Hepatocyte (in vitro differentiated cells): Measurements from ENCODE around the gene FAM241B. TPM values are rescaled to one million over a fixed set of nuclear protein-coding genes. Genes with fewer than 3 reads are reported as not detected.

Source experiments
- DNase-seq: peaks from one replicate; pipeline ENCODE4 v3.0.0-alpha.2; 2016; ENCODE audit warnings: low spot score
- H2AFZ ChIP-seq: fragments of 200-600 bp; sonication (generic); 2 replicates; pipeline ENCODE4 v1.6.0; 2016; ENCODE audit warnings: antibody characterized with exemption, mild to moderate bottlenecking
- H3K27ac ChIP-seq: fragments of 200-600 bp; sonication (generic); 2 replicates; pipeline ENCODE4 v1.5.1; 2016; ENCODE audit warnings: mild to moderate bottlenecking
- H3K27me3 ChIP-seq: fragments of 200-600 bp; sonication (generic); 2 replicates; pipeline ENCODE4 v1.6.1; 2016
- H3K36me3 ChIP-seq: fragments of 200-600 bp; sonication (generic); replicated peaks from 2 replicates; pipeline ENCODE4 v1.5.1; 2016; ENCODE audit warnings: low read depth; ENCODE audit not compliant: insufficient read depth
- H3K4me1 ChIP-seq: fragments of 200-600 bp; sonication (generic); 2 replicates; pipeline ENCODE4 v1.5.1; 2016; ENCODE audit warnings: mild to moderate bottlenecking, moderate library complexity; ENCODE audit not compliant: insufficient read depth
- H3K4me2 ChIP-seq: fragments of 200-600 bp; sonication (generic); 2 replicates; pipeline ENCODE4 v1.6.0; 2016
- H3K4me3 ChIP-seq: fragments of 200-600 bp; sonication (generic); 2 replicates; pipeline ENCODE4 v1.5.1; 2016; ENCODE audit warnings: mild to moderate bottlenecking
- H3K79me2 ChIP-seq: fragments of 200-600 bp; sonication (generic); 2 replicates; pipeline ENCODE4 v1.6.0; 2017; ENCODE audit warnings: mild to moderate bottlenecking
- H3K9me2 ChIP-seq: fragments of 200-600 bp; sonication (generic); replicated peaks from 2 replicates; pipeline ENCODE4 v1.6.0; 2017; ENCODE audit warnings: mild to moderate bottlenecking; ENCODE audit not compliant: insufficient read depth
- H3K9me3 ChIP-seq: fragments of 200-600 bp; sonication (generic); 2 replicates; pipeline ENCODE4 v1.5.1; 2016; ENCODE audit warnings: low read depth, mild to moderate bottlenecking
- H4K20me1 ChIP-seq: fragments of 200-600 bp; sonication (generic); 2 replicates; pipeline ENCODE4 v1.6.0; 2016; ENCODE audit warnings: mild to moderate bottlenecking; ENCODE audit not compliant: insufficient read depth, poor library complexity, severe bottlenecking
- EZH2 ChIP-seq: fragments of 200-600 bp; sonication (generic); IDR thresholded peaks from 2 replicates; pipeline ENCODE4 v1.6.1; 2016; ENCODE audit warnings: antibody characterized with exemption, mild to moderate bottlenecking, borderline replicate concordance
- EZH2phosphoT487 ChIP-seq: fragments of 200-600 bp; sonication (generic); IDR thresholded peaks from one replicate; pipeline ENCODE4 v1.6.1; 2018; ENCODE audit warnings: antibody characterized with exemption, mild to moderate bottlenecking, low read depth, moderate library complexity; ENCODE audit not compliant: unreplicated experiment, severe bottlenecking
- WGBS: methylation state at CpG from one replicate; pipeline ENCODE4 v1.1.6; 2016; ENCODE audit warnings: low lambda C conversion rate; ENCODE audit errors: missing lambda C conversion rate; 5-methylcytosine and 5-hydroxymethylcytosine counted together
- polyA plus RNA-seq: library from polyadenylated mRNA; unstranded; fragments of >200 nt; fragmentation: Nextera tagmentation; extraction: Ambion mirVana; gene quantifications from 2 replicates; pipeline ENCODE4 v1.2.1, GENCODE V29; 2016
- total RNA-seq: library from RNA; depleted of rRNA; stranded (reverse); fragments of >200 nt; gene quantifications from 2 replicates; pipeline ENCODE4 v1.2.3, GENCODE V29; 2014
- TF ChIP-seq, protein P1 (sequence below): fragments of 200-600 bp; sonication (generic); IDR thresholded peaks from 2 replicates; pipeline ENCODE4 v1.5.1; 2016; ENCODE audit warnings: antibody characterized with exemption, mild to moderate bottlenecking; ENCODE audit not compliant: poor library complexity

FAM241B gene
- total and polyA plus RNA-seq, 2 experiments from 2014 or later: 3.7 to 13.7 TPM

DNA sequence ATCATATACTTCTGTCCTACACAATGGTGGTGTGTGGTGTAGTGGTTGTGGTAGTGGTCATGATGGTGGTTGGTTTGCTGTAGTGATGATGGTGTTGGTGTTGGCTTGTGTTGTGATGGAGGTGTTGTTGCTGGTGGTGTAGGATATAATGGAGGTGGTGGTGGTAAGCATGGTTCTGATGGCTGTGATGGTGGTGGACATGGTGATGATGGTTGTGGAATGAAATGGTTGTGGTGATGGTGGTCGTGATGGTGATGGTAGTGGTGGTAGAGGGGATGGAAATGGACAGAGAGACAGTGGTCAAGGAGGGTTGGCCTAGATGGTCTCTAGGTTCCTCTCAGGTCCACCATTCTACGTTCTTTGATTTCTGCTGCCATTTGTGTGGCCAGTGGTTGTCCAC, 44.7 kb downstream of the FAM241B start:
- Histone ChIP-seq H3K79me2 (no peaks in the 10 kb centered on the region), H3K36me3 (no peaks in the 10 kb centered on the region), H3K27ac (no peak overlapping the region), H3K9me2 (no peaks in the 10 kb centered on the region), H3K27me3 (peaks cover 8% of the 10 kb centered on the region), H2AFZ (no peak overlapping the region), H4K20me1 (no peaks in the 10 kb centered on the region), H3K4me3 (no peak overlapping the region), H3K4me1 (no peaks in the 10 kb centered on the region), H3K9me3 (no peaks in the 10 kb centered on the region), H3K4me2 (no peak overlapping the region)
- WGBS: 85% methylated on average over 2 of the region's 2 CpGs
- TF ChIP-seq EZH2 (no peak), EZH2phosphoT487 (no peak)
- TF ChIP-seq, protein P1, sequence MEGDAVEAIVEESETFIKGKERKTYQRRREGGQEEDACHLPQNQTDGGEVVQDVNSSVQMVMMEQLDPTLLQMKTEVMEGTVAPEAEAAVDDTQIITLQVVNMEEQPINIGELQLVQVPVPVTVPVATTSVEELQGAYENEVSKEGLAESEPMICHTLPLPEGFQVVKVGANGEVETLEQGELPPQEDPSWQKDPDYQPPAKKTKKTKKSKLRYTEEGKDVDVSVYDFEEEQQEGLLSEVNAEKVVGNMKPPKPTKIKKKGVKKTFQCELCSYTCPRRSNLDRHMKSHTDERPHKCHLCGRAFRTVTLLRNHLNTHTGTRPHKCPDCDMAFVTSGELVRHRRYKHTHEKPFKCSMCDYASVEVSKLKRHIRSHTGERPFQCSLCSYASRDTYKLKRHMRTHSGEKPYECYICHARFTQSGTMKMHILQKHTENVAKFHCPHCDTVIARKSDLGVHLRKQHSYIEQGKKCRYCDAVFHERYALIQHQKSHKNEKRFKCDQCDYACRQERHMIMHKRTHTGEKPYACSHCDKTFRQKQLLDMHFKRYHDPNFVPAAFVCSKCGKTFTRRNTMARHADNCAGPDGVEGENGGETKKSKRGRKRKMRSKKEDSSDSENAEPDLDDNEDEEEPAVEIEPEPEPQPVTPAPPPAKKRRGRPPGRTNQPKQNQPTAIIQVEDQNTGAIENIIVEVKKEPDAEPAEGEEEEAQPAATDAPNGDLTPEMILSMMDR: no peak
- no peak for DNase-seq

DNA sequence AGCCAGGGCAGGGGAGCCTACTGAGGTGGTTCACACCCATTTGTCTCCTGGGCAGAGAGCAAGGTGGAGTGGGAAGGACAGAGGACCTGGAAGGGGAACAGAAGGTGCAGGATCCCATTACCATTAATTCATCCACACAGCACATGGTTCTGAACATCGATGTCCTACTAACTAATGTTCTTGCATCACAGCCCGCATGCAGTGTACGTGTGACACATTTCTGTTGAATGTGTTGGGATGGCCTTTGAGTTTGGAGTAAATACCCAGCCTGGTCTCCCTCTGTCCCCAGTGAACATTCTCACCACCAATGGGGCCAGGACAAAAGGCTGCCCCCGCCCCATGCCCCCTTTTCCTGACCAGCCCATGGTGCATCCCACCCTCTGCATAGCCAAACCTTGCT, 46.3 kb downstream of the FAM241B start:
- H3K4me3 ChIP-seq: no peak overlapping the region
- peaks cover 8% of the 10 kb centered on the region for H3K27me3 ChIP-seq
- no peak for DNase-seq
- H3K9me2 ChIP-seq: no peaks in the 10 kb centered on the region
- H3K4me2 ChIP-seq: no peak overlapping the region
- H3K79me2 ChIP-seq: no peaks in the 10 kb centered on the region
- H3K9me3 ChIP-seq: no peaks in the 10 kb centered on the region
- no peak overlapping the region for H3K27ac ChIP-seq
- 98% methylated on average over 4 of the region's 4 CpGs for WGBS
- H4K20me1 ChIP-seq: no peaks in the 10 kb centered on the region
- TF ChIP-seq, protein P1: no peak
- TF ChIP-seq EZH2 (no peak), EZH2phosphoT487 (no peak)
- H3K4me1 ChIP-seq: peaks cover 7% of the 10 kb centered on the region
- no peaks in the 10 kb centered on the region for H3K36me3 ChIP-seq
- H2AFZ ChIP-seq: no peak overlapping the region

DNA sequence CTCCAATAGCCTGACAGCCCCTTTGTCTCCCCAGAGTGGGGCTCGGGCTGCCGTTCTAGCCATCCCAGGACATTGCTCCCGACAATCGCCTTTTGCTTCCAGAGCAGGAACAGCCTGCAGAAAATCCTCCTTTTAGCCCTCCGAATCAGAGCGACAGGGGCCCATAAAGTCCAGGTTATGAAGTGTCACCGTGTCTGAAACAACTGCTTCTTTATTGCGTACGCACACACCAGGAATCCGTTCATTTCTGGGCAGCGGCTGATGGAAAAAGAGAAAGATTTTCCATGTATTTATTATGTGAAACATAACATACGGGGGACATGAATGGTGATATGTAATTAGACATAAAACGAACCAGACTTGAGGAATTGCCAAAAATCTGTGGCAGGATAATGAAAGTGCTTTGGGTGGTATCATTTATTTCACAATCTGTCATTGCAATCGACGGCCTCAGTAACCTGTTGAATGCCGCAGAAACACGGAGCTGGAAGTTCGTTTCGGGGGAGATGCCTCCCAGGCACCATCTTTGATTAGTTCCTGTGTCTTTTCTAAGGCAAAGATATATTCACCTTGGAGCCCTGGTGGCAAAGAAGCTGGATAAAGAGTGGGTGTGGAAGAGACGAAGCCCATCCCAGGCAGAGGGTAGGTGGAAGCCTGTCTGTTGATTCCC, 48.1 kb downstream of the FAM241B start:
- Histone ChIP-seq H3K27me3 (peaks cover 8% of the 10 kb centered on the region), H3K9me2 (no peaks in the 10 kb centered on the region), H3K9me3 (no peaks in the 10 kb centered on the region), H3K4me2 (no peak overlapping the region), H3K27ac (no peak overlapping the region), H3K36me3 (no peaks in the 10 kb centered on the region), H3K79me2 (no peaks in the 10 kb centered on the region), H4K20me1 (no peaks in the 10 kb centered on the region), H3K4me1 (peaks cover 7% of the 10 kb centered on the region), H2AFZ (no peak overlapping the region), H3K4me3 (no peak overlapping the region)
- TF ChIP-seq, protein P1: no peak
- TF ChIP-seq EZH2phosphoT487 (no peak), EZH2 (no peak)
- DNase-seq: peak; percentile 30
- 68% methylated on average over 20 of the region's 20 CpGs for WGBS
